Fibroblast of lung (primary cell): ENCODE data around the gene GRIA1. TPM values are rescaled to one million over a fixed set of nuclear protein-coding genes. Genes with fewer than 3 reads are reported as not detected.
A peak's percentile ranks its signal among the peaks of the same experiment; 100 is the strongest.

Experiments
- DNase-seq, 2 donors: peaks; one replicate each; pipeline versions ENCODE4 v3.0.0 to v3.0.0-alpha.2; 2010; ENCODE audit warnings: low read depth in 2 of 2
- H2AFZ ChIP-seq: 2 replicates; pipeline ENCODE4 v1.5.1; 2012; ENCODE audit warnings: low read length, control low read depth, inconsistent platforms
- H3K27ac ChIP-seq: 2 replicates; pipeline ENCODE4 v1.5.1; 2011; ENCODE audit warnings: low read length, control low read depth; ENCODE audit not compliant: insufficient read depth
- H3K27me3 ChIP-seq: 2 replicates; pipeline ENCODE4 v1.5.1; 2011; ENCODE audit warnings: mild to moderate bottlenecking, low read length; ENCODE audit not compliant: control insufficient read depth, insufficient read depth
- H3K36me3 ChIP-seq: 2 replicates; pipeline ENCODE4 v1.5.1; 2011; ENCODE audit warnings: low read length; ENCODE audit not compliant: control insufficient read depth, insufficient read depth
- H3K4me1 ChIP-seq: 2 replicates; pipeline ENCODE4 v1.5.1; 2011; ENCODE audit warnings: low read length; ENCODE audit not compliant: control insufficient read depth, insufficient read depth; ENCODE audit errors: extremely low read depth
- H3K4me2 ChIP-seq: 2 replicates; pipeline ENCODE4 v1.5.1; 2011; ENCODE audit warnings: low read length, control low read depth; ENCODE audit not compliant: insufficient read depth; ENCODE audit errors: extremely low read depth
- H3K4me3 ChIP-seq, 4 experiments: fragments of 200-600 bp in 1 of 4; sonication (generic) in 1 of 4; replicated peaks in 1 of 4; 2 replicates each; pipeline ENCODE4 v1.5.1; 2011 to 2016; ENCODE audit warnings: low read length in 4 of 4, low read depth in 3 of 4, mild to moderate bottlenecking in 3 of 4, control low read depth in 2 of 4, inconsistent platforms in 1 of 4, mixed read lengths in 1 of 4; ENCODE audit not compliant: insufficient read depth in 1 of 4; ENCODE audit errors: control extremely low read depth in 1 of 4
- H3K79me2 ChIP-seq: 2 replicates; pipeline ENCODE4 v1.5.1; 2012; ENCODE audit warnings: mild to moderate bottlenecking, low read length, inconsistent platforms; ENCODE audit not compliant: control insufficient read depth, insufficient read depth
- H3K9ac ChIP-seq: 2 replicates; pipeline ENCODE4 v1.5.1; 2011; ENCODE audit warnings: mild to moderate bottlenecking, low read length, control low read depth; ENCODE audit not compliant: insufficient read depth
- H3K9me3 ChIP-seq: 2 replicates; pipeline ENCODE4 v1.5.1; 2012; ENCODE audit warnings: low read depth, low read length; ENCODE audit not compliant: control insufficient read depth, insufficient read depth
- H4K20me1 ChIP-seq: 2 replicates; pipeline ENCODE4 v1.5.1; 2011; ENCODE audit warnings: low read length; ENCODE audit not compliant: control insufficient read depth, insufficient read depth; ENCODE audit errors: extremely low read depth
- CTCF ChIP-seq, 2 donors: IDR thresholded peaks in 1 of 2; conservative IDR thresholded peaks in 1 of 2; 1 replicate in 1 of 2; 2 replicates in 1 of 2; pipeline ENCODE4 v1.5.1; 2011 to 2012; ENCODE audit warnings: low read length in 2 of 2, control low read depth in 1 of 2, inconsistent platforms in 1 of 2, low read depth in 1 of 2, mild to moderate bottlenecking in 1 of 2
- EZH2 ChIP-seq: IDR thresholded peaks from 2 replicates; pipeline ENCODE4 v1.5.1; 2012; ENCODE audit warnings: low read length, control low read depth, mild to moderate bottlenecking; ENCODE audit errors: missing control alignments
- polyA plus RNA-seq, 2 donors: library from polyadenylated mRNA; depleted of rRNA in 1 of 2; stranded (reverse) in 1 of 2; unstranded in 1 of 2; fragments of >200 nt; gene quantifications; 2 replicates each; pipeline ENCODE4 v1.2.1, GENCODE V29; 2011 to 2012; ENCODE audit warnings: missing spikeins in 1 of 2
- total RNA-seq: library from RNA; depleted of rRNA; stranded (reverse); fragments of >200 nt; gene quantifications from 2 replicates; pipeline ENCODE4 v1.2.1, GENCODE V29; 2014

Gene GRIA1
- total and polyA plus RNA-seq, 2 donors (not counting 1 experiment from before 2014, with no cell fraction given) = 2.0 to 4.5 TPM

GRCh38 chr5:153824909-153825308 is 334.4 kb downstream of the GRIA1 start:
- Histone ChIP-seq H3K79me2 (no peaks in the 10 kb centered on the region), H3K4me2 (no peak overlapping the region), H3K27me3 (no peaks in the 10 kb centered on the region), H2AFZ (no peak overlapping the region), H3K27ac (no peak overlapping the region), H3K4me3 (no peak overlapping the region), H3K9me3 (no peaks in the 10 kb centered on the region), H3K36me3 (no peaks in the 10 kb centered on the region), H3K4me1 (no peaks in the 10 kb centered on the region), H4K20me1 (no peaks in the 10 kb centered on the region), H3K9ac (no peak overlapping the region)
- no peak for TF ChIP-seq EZH2
- no peak for TF ChIP-seq CTCF (conservative IDR thresholded peaks at IDR 0.05 in 1 of 2, IDR thresholded peaks at IDR 0.05 in 1 of 2; ENCODE audit: low read depth in 1 of 2, low read length in 2 of 2)
- no peak for DNase-seq

- H3K79me2 ChIP-seq = no peaks in the 10 kb centered on the region
- no peak for TF ChIP-seq EZH2
- peak; percentile 15 to 41 for TF ChIP-seq CTCF (conservative IDR thresholded peaks at IDR 0.05 in 1 of 2, IDR thresholded peaks at IDR 0.05 in 1 of 2; ENCODE audit: low read depth in 1 of 2, low read length in 2 of 2)
- no peaks in the 10 kb centered on the region for H3K36me3 ChIP-seq
- H3K4me1 ChIP-seq = no peaks in the 10 kb centered on the region
- H3K4me3 ChIP-seq = no peak overlapping the region
- H4K20me1 ChIP-seq = no peaks in the 10 kb centered on the region
- H3K4me2 ChIP-seq = no peak overlapping the region
- H2AFZ ChIP-seq = no peak overlapping the region
- H3K27ac ChIP-seq = no peak overlapping the region
- H3K27me3 ChIP-seq = no peaks in the 10 kb centered on the region
- no peak for DNase-seq
- H3K9ac ChIP-seq = no peak overlapping the region
- no peaks in the 10 kb centered on the region for H3K9me3 ChIP-seq
Measured at GRCh38 chr5:153827397-153827796, 336.9 kb downstream of the GRIA1 start.

- no peak overlapping the region for H3K27ac ChIP-seq
- TF ChIP-seq CTCF (conservative IDR thresholded peaks at IDR 0.05 in 1 of 2, IDR thresholded peaks at IDR 0.05 in 1 of 2; ENCODE audit: low read depth in 1 of 2, low read length in 2 of 2) = no peak
- TF ChIP-seq EZH2 = no peak
- H3K4me2 ChIP-seq = no peak overlapping the region
- no peaks in the 10 kb centered on the region for H3K79me2 ChIP-seq
- no peak overlapping the region for H2AFZ ChIP-seq
- H3K4me3 ChIP-seq = no peak overlapping the region
- H3K27me3 ChIP-seq = no peaks in the 10 kb centered on the region
- no peak for DNase-seq
- no peak overlapping the region for H3K9ac ChIP-seq
- H4K20me1 ChIP-seq = no peaks in the 10 kb centered on the region
- no peaks in the 10 kb centered on the region for H3K36me3 ChIP-seq
- H3K9me3 ChIP-seq = no peaks in the 10 kb centered on the region
- no peaks in the 10 kb centered on the region for H3K4me1 ChIP-seq
Measured at GRCh38 chr5:153829510-153830065, 339.1 kb downstream of the GRIA1 start.
